GM19324 (cell line): ENCODE data around the gene ADH5.
"Not testable (repeated sequence)": the region's sequence is repeated elsewhere in the genome, so short reads cannot be mapped to it uniquely, and the experiment has no call there.

Source experiments
- ATAC-seq: cut with Tn5 transposase; IDR thresholded peaks from one replicate; pipeline ENCODE4 v1.9.1; 2021; ENCODE audit warnings: mild to moderate bottlenecking, moderate library complexity; ENCODE audit not compliant: unreplicated experiment, low FRiP score

ADH5 gene

DNA sequence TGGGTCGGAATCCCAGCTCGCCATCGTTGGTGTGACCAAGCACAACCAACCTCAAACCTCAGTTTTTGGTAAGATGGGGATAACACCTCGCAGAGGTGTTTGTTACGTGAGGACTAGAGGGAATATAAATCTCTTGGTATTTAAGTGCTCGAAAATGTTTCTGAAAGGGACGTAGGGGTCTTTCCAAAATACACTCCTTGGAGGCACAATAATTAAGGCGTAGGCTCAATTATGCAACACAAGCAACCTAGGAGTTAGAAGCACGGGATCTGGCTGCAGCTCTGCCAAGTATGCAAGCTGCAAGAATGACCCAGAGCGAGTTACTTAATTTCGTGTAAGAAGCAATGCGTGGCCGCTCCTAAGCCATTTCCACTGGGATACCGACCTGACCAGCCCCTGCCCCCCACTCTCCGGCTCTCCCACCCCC lies 552 bp downstream of the ADH5 start:
- peak; percentile 21 for ATAC-seq

DNA sequence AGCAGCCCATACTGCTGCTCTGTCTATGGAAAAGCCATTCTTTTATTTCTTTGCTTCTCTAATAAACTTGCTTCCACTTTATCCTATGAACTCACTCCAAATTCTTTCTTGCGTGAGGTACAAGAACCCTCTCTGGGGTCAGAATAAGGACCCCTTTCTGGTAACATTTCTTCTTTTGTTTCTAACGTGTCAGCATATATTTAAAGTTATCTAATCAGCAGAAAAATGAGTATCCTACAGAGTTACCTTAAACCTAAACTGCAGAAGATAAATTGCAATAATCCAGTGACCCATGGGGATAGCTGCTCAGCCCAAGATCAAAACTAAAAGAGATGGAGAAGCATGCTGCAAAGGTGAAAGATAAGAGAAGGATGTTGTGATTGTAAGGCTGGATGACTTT lies 4.0 kb downstream of the ADH5 start:
- no peak for ATAC-seq

DNA sequence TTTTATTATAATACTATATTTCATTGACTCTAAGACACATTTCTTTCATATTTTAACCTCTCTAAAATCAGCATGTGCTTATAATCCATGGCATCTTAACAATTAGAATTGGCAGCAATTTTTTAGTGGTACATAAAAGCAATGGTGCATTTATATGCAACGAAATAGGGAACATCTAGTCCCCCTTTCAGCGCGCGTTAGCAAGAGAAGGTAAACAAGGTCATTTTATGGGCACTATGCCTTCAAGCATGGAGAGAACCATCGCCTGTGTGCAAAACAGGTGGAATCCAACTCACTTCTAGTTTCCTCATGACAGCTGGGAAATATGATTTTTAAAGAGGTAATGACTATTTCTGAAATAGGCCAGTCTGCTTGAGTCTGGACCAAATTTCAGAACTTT lies 6.4 kb downstream of the ADH5 start:
- ATAC-seq = no peak

DNA sequence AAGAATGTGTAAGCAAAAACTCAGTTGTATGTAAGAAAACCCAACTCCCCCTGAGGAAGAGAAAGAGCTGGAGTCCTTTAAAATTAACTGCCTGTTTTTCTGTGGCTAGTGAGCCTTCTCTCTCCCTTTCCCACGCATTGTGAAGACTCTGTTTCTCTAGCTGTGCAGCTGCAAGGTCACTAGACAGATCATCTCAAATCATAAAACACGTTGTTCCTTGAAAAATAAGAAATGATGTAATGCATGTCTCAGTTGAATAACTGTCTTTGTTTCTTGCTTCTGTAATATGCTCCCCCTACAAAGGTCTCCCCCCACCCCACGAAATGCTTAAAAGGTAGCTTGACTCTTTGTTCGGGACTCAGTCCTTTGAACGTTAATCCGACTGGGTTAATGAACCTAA lies 7.7 kb downstream of the ADH5 start:
- ATAC-seq = not testable (repeated sequence)

DNA sequence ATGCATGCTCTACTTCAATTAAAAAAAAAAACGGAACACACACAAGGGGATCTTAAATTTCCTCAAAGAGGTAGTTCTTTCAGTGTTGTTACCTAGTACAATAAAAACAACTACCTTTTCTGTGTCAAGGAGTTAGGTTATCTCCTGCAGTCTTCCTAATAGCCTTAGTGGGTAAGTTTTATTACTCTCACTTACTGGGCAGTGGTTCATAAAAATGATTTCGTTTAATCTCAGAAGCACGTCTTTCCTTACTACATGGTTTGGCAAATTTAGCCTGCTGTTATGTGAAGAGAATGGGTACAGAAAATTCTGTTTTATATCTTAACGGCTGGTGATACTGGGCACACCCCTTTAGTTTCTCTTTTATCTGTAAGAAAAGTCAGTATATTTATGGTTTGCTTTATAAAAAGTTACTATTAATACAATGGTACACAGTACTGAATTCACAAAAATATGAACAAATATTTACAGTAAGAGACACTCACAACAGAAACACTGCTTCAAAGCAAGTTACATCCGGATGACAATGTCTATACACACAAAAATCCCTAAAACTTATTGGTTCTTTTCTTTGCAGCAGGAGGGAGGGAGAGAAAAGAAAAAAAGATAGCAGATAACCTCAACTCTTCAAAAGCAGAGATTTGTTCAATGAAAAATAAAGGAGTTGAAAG lies 8.8 kb downstream of the ADH5 start:
- no peak for ATAC-seq

DNA sequence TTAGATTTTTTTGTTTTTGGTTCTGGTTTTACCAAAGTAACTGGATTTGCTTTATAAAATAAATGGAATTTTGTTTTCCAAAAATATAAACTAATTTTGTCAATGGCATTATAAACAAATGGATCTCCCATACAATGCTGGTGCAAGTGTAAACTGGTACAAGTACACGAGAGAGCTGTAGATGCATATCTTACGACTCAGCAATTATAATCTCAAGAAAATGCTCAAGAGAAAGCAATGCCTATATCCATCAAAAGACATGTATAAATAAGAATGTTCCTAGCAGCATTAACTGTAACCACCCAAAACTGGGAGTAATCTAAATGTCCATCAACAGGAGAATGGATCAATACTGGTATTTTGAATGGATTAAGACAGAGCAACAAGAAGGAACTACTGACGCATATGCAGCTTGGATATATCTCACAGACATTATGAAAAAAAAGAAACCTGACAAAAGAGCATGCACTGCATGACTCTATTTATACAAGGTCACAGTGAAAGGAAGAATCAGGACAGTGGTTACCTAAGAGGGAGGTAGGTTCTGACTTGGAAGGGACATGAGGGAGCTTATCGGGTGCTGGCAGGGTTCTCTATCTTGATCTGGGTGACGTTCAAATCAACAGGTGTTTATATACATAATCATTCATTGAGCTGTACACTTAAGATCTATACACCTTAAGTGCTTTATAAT lies 9.5 kb downstream of the ADH5 start:
- ATAC-seq = no peak

DNA sequence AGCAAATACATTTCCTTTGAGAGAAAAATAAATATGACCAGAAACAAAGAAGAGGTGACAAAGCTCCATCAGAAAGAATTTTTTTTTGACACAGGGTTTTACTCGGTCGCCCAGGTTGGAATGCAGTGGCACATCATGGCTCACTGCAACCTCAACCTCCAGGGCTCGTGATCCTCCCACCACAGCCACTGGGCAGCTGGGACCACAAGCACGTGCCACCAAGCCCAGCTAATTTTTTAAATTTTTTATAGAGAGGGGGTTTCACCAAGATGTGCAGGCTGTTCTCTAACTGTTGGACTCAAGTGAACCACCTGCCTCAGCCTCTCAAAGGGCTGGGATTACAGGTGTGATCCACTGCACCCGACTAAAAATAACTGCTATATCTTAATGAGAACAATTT lies 10.3 kb downstream of the ADH5 start:
- no peak for ATAC-seq

DNA sequence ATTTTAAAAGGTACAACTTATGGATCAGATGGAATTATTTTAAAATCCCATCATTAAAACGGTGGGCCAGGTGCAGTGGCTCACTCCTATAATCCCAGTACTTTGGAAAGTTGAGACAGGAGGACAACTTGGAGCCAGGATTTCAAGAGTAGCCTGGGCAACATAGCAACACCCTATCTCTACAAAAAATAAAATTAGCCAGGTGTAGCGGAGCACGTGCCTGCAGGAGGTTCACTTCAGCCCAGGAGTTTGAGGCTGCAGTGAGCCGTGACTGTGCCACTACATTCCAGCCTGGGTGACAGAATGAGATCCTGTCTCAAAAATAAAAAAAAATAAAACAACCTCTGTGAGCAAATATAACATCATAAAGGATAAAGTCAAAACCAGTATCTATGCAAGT lies 11.4 kb downstream of the ADH5 start:
- ATAC-seq = no peak

DNA sequence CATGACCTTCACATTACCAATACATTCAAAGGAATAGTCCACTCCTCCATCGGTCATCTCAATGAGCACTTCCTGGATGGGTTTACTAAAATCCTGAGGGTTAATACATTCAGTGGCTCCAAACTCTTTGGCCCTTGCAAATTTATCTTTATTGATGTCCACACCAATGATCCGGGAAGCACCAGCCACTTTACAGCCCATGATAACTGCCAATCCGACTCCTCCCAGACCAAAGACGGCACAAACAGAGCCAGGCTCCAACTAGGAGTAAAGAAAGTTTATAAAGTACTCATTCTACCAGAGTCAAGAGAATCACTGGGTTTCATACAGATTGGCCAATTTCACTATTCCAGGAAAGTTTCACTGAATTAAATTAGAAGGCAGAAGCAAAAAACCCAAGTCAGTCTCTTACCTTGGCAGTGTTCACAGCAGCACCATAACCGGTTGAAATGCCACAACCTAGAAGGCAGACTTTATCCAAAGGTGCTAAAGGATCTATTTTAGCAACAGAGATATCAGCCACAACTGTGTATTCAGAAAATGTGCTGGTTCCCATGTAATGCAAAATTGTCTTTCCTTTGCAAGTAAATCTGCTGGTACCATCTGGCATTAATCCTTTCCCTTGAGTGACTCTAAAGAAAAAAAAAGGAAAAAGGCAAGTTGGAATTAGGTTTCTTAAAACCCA lies 12.2 kb downstream of the ADH5 start:
- ATAC-seq = no peak

DNA sequence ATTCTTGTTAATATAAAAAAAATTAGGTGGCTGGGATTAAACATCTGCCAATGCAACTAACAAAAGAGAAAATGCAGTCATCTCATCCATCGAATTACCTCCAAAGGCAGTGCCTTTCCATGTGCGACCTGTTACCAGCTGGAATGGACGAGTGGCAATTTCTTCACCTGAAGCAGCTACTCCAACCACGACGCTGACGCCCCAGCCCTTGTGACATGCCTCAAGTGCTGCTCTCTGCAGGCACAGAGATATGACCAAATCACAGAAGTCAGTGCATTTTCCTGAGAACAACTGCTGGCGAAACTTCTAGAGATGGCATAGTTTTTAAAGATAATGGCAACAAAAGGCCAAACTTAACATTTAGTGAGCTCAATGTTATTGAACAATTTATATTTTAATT lies 13.8 kb downstream of the ADH5 start:
- ATAC-seq = no peak

DNA sequence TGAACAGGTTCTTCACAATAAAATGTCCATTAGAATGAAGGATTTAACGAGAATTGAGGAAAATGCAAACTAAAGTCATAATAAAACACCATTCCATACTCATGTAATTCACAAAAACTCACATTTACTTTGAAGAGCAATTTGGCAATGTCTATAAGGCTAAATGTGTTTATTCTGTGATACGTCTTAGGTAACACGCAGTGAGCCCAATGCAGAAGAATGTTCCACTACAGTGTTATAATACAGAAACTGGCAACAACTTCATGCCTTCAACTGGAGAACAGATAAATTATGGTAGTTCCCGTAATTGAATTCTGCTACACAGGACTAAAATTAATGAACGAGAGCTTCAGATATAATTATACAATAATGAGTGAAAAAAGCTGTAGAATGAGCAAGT lies 17.4 kb downstream of the ADH5 start:
- no peak for ATAC-seq

DNA sequence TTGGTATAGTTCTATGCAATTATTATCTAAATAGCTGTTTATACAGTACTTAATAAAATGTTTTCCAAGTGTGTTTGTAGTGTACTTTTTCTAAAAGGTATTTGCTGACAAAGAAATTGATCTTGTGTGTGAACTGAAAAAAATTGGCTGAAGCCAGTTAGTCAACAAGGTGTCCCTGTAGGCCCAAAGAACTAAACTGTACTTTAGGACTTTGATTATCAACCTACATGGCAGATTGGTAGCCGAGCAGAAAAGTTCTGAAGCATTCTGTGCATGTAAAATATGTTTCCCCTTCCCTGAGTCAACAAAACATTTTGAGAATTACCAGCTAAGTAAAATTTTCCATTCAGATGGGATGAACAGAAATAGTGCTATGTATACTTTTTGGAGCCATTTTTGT lies 21.0 kb downstream of the ADH5 start:
- ATAC-seq = no peak

DNA sequence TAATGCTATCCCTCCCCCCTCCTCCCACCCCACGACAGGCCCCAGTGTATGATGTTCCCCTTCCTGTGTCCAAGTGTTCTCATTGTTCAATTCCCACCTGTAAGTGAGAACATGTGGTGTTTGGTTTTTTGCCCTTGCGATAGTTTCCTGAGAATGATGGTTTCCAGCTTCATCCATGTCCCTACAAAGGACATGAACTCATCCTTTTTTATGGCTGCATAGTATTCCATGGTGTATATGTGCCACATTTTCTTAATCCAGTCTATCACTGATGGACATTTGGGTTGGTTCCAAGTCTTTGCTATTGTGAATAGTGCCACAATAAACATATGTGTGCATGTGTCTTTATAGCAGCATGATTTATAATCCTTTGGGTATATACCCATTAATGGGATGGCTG lies 23.1 kb downstream of the ADH5 start:
- ATAC-seq = not testable (repeated sequence)

DNA sequence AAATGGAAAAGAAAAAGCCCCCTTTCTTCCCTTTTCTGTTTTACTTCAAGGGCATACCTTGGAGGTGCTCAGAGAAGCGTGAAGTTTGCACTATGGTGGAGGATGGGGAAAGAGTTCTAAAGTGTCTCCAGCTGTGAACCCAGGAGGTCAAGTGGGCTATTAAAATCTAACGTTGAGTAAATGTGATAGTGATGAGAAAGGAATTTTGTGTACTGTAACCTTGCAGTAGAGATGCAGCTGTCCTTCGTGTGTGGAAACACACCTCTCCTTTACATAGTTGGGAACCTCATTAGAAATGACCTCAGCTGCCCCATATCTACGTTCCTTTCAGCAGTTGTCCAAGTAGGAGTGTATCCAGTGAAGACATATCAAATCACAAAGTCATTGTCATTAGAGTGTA lies 26.5 kb downstream of the ADH5 start:
- no peak for ATAC-seq

DNA sequence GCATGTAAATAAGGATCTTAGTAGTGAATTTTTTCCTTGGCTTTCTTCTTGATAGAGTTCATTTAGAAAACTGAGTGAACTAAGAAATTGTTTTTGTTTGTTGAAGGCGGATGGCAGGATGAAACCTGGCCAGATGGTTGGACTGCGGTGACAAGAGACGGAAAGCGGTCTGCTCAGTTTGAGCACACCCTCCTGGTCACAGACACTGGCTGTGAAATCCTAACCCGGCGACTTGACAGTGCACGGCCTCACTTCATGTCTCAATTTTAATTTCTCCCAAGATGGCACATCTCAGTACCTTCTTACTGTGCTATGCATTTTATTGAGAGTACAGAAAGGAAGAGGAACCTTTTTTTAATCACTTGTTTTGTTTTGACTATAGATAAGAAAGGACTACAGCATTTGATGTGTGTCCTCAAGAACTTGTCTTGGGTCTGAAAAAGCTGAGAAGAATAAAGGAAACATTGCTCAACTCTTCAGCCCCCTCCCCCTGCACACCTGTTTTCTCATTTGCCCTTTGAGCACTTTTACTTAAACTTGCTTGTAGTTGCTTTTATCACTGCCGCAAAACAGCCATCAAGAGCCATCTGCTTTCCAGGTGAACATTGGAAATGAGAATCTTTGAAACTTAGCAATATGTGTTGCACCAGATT lies 27.4 kb downstream of the ADH5 start:
- no peak for ATAC-seq

DNA sequence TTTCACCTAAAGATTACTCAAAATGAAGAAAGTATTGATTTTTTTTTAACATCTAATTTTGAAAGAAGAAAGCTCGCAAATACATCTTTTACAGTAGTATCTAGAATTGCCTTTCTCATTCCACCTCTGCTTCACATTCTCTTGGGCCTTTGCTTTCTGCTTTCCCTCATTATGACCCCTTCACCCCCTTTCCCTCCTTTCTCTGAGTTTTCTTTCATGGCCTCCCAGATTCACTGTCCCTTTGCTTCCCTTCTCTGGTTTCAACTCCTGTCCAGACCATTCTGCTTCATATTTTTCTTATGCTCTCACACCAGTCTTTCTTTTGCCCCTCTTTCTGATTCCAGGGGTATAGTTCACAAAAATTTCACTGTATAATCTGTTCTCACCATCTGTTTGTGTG lies 29.0 kb downstream of the ADH5 start:
- no peak for ATAC-seq

DNA sequence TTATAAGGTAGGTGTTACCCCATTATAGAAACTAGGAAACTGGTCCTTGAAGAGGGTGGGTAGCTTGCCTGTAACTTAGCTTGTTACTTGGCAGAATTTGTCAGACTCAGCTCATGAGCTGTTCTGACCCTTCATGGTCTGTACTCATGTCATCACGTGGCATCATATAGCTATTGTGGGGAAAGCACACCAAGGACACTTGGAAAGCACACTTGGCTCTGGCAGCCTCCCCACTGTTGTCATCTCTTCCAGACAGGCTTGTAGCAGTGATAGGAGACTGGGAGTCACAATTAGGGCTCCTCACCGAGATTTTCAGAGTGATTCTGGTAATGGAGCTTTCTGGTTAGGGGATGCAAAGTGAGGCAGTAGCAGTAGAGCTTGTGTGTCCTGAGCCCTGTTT lies 30.4 kb downstream of the ADH5 start:
- ATAC-seq = no peak

DNA sequence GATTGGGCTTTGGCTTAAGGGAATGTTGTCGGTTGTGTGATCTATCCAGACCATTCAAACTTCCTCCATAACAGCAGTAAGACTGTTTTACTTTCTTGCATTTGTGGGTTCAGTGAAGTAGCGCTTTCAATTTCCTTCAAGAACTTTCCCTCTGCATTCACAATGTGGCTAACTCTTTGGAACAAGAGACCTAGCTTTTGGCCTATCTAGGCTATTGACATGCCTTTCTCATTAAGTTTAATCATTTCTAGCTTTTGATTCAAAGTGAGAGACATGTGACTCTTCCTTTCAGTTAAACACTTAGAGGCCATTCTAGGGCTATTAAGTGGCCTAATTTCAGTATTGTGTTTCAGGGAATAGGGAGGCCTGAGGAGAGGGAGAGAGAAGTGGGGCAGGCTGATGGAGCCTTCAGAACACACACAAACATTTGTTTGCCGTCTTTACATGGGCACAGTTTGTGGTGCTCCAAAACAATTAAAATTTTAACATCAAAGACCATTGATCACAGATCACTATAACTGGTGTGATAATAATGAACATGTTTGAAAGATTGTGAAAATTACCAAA lies 34.1 kb downstream of the ADH5 start:
- no peak for ATAC-seq

DNA sequence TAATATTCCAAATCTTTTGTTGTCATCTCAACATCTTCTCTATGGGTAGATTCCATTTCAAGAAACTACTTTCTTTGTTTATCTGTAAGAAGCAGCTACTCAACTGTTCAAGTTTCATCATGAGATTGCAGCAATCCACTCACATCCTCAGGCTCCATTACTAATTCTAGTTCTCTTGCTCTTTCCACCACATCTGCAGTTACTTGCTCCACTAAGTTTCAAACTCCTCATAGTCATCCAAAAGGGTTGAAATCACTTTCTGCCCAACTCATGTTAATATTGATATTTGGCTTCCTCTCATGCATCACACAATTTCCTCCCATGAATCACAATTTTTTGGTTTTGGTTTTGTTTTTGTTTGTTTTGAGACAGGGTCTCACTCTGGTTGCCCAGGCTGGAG lies 35.7 kb downstream of the ADH5 start:
- no peak for ATAC-seq

DNA sequence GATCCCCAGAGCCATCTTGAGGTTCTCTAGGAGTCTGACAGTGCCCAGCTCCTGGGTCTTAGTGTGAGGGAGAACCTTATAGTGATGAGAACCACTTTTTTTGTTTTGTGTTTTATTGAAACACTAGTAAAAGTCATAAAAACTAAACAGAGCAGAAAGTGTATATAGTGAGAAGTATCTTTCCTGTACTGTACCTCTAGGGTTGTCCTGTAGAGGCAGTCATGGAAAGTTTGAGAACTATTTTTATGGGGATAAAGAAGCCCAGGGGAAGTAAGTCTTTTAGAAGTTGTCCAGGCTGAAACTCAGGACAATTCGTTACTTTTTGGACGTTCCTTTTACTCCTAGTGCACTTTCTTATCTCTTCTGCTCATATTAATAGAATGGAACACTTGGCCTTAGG lies 40.9 kb downstream of the ADH5 start:
- no peak for ATAC-seq

DNA sequence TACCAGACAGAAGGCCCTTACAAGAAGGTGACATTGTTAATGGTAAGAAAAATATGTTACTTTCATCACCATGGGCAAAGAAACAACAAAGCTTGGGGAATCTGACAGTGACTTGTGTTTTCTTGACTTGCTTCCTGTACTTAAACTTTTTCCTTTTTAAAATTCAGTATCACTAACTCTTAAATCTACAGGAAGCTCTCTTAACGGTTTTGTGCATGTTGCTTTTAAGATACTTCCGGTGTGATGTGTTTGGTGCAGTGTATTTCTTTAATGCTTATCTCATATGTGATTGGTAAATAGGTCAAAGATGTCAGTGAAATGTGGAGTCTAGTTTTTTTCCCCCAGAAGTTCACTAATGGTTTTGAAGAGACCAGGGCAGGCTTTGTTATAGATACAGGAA lies 45.2 kb downstream of the ADH5 start:
- no peak for ATAC-seq
